GM21390 (cell line): Measurements from ENCODE around the gene FAR2.
"Not testable (repeated sequence)": the region's sequence is repeated elsewhere in the genome, so short reads cannot be mapped to it uniquely, and the experiment has no call there.

Experiments
- ATAC-seq: cut with Tn5 transposase; IDR thresholded peaks from one replicate; pipeline ENCODE4 v1.9.1; 2021; ENCODE audit not compliant: unreplicated experiment

FAR2 gene

DNA sequence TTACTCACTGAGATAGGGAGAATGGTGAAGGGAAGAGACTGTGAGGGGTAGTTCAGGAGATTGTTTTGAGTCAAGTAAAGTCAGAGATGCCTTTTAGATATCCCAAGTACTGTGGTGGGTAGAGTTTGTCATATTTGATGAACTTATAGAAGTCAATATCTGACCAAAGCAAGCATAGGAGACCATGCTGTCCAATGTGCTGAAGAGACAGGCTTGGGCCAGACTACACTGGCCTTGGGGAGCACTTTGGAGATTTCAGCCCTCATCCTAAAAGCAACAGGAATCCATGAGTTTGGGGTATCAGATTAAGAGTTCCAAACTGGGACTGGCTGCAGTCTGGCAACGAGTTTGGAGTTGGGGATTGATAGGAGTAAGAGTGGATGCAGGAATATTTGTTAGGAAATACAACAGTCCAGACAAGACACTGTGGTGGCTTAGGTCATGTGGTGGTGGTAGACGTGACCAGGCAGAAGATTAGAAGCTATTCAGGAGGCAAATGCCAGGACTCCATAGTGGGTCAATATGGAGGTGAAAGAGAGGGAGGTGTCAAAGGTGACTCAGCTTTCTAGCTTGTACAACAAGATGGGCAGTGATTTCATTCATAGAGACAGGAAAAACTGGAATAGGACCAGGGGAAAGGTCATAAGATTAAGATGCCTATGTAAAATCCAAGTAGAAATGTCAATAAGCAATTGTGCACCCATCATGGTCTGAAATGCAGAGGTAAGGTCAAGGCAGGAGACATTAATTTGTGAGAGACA, 81.9 kb downstream of the FAR2 start:
- ATAC-seq, result no peak

DNA sequence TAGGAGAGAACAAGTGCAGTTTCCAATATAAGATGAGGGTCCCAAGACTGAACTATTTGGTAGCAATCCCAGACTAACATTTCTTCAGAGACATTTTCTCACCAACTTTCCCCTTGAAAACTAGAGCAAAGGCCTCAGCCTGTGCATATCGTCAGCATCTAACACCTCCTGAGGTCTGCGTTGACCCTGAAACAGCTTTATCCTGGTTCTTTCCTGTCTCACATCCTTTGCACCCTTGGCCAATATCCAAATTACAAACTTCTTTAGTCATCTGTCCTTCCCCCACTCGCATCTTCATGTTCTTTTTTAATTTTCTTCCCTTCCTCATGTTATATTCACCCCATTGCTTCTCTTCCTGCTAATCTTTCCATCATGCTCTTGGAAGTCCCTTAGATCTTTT, 83.0 kb downstream of the FAR2 start:
- ATAC-seq, result no peak

DNA sequence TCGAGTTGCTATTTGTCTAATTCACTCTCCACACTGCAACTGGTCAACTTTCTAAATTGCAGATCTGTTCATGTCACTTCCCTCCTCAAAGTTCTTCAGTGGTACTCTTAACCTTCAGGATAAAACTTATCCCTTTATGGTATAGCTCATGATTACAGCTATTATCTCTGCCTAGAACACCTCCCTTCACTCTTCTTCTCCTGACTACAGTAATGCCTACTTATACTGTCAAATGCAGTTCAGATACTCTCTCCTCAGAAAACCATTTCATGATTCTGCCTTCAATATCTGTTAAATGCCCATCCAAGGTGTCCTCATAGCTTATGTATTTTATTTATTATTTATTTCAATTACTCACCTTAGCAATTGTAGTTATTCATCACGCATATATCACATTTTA, 85.5 kb downstream of the FAR2 start:
- no peak for ATAC-seq

DNA sequence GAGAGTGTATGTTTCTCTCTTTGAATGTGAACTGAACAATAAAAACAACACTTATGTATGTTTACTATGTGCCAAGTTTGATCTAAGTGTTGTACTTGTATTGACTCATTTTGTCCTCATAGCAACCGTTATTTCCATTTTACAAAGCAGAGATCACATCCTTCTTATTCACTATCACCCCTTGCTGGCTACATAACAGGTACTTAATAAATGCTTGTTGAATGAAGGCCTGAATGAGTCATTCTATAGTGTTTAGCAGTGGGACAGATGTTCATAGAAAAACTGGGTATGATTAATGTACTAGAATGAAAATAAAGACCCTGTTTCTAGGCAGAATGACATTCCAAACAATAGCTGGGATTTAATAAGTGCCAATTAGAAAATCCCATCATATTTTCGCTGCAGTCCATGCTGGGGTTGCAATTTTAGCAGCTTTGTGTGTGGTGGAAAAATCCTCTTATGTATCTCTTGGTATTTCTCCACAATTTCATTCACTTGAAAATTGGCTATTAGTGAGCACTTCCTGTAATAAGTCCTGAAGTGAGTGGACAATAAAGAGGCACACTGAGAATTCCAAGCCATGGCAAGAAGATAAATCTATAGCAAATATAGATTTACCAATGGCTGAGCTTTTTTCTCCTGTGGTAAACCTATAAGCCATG, 86.0 kb downstream of the FAR2 start:
- no peak for ATAC-seq

DNA sequence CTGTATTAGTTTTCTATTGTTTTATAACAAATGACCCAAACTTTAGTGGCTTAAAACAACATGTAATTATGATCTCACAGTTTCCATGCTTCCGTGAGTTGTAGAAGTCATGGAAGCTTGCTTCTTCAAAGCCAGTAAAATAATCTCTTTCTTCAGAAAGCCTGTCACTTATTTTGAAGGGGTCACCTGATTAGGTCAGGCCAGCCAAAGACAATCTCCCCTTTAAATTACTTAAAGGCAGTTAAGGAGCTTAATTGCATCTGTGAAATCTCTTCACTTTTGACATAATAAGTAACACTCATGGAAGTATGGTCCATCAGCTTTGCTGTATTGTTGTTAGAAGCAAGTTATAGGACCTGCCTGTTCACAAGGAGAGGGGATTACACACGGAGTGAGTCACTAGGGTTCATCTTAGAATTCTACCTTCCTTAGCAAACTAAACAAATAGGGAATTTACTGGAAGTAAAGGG, 89.8 kb downstream of the FAR2 start:
- no peak for ATAC-seq

DNA sequence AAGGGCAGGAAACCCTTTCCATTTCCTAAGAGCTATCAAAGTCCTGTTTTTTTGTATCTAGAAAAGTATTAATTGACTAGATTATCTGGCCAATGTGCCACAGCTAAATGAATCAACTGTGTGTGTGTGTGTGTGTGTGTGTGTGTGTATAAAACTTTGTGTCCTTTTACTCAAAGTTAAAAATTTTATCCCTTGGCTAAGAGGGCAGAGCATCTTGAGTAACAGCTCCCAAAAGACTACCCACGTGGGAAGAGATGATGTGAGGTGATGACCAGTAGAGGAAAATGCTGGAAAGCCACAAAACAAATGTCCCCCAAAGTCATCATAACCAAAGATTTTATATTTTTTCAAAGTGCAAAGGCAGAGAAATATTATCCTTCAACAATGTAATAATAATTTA, 90.3 kb downstream of the FAR2 start:
- ATAC-seq, result no peak

DNA sequence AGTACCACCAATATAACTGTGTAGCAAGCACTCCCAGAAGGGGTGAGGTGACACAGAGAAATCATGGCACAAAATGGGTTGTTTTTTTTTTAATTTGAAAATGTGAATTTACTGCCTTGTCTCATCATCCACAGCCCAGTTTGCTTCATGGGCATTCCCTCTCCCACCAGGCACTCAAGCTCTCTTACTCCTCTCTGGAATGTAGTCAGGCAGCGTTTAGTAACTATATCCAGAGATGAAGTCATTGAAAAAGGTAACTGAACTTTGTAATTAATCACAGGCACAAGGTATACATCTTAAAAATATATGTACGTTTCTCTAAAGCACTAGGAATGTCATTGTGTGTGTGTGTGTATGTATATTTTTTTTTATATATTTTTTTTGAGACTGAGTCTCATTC, 91.4 kb downstream of the FAR2 start:
- no peak for ATAC-seq

DNA sequence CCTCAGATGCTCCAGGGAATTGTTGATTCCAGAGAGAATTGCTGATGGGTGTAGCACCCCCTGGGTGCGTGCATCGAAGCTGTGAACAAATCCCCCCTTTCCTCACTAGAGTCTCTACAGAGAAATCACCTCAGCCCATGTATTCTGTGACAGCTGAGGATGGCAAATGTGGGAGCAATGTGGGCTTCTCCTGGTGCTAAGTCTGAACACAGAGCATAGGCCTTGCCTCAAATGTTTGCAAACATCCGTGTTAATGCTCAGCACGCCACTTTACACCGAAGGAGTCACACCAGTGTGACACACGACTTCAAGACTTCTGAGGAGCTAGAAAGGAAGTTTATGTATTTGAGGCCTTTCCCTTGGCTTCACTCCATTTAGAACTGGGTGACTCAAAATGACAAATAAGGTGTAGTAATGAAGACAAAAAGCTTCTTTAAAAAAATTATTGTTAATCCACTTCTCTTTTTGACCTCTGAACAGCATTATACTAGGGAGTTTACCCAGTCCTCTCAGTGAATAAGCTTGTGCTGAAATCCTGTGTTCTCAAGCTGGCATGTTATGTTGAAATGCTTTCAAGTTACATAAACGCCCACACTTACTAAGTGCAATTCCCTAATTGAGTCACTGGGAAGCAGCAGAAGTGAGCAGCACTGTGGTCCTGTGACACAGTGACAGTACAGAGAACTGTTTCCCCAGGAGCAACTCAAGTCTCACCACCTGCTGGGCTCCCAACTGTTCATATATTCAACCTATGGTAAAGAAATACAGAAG, 92.9 kb downstream of the FAR2 start:
- ATAC-seq, result peak; percentile 80

DNA sequence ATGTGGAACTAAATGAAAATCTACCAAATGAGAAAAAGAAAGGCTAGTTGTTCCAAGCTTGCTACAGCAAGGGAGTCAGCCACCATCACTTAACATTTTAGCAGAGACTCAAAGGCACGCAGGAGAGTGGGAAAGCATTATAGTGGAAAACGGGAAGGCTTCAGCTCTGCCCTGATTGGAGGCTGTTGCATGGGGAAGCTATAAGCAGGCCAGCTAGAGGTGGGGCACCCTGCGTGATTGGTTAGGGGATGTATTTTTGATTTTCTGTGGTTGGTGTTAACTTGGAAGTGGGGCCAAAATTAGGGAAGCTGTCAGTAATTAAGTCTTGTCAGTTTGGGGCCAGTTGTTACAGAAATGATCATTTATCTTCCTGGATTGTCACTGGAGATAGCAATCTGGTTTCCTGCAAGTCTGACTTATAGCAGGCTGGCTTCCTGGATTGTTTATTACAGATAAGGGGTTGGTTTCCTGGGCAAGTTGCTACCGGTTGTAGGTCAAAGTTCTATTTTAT, 93.9 kb downstream of the FAR2 start:
- no peak for ATAC-seq

DNA sequence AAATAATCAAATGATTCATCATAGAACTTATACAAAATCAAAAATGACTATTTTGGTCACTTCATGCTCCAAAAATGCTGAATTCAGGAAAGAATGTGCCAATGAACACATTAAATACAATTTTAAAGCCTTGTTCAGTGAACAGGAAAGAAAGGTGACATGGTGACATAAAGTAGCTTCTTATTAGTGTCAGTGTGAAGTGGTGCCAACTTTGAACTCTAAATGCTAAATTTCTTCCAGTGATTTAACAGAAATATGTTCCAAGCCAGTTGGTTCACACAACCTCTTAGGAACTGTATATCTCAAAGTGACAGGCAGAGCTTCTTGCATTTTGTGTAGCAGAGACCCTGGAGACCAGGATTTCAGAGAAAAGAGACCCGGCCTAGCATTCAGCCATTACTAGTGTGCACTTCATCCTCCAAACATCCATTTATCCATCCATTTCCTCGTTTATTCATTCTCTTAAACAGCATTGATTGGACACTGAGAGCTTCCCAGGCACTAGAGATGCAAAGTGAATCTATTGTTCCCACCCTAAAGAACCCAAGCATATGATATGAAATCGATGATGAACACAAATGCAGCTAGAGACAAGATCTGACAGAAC, 95.2 kb downstream of the FAR2 start:
- ATAC-seq, result no peak

DNA sequence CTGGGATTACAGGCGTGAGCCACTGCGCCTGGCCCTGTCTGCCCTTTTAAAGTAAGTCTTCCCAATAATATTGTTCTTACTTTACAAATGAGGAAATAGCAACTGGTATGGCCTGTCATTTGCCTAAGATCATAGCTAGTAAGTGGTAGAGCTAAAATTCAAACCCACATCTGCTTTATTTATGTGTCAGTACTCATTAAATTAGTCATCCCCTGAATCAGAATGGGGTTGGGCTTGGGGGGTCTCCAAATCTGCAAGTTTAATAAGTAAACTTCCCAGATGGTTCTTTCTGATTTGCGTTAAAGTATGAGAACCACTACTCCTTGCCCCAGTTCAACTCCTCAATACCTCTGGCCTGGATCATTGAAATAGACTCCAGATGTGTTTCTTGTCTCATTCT, 96.2 kb downstream of the FAR2 start:
- no peak for ATAC-seq

DNA sequence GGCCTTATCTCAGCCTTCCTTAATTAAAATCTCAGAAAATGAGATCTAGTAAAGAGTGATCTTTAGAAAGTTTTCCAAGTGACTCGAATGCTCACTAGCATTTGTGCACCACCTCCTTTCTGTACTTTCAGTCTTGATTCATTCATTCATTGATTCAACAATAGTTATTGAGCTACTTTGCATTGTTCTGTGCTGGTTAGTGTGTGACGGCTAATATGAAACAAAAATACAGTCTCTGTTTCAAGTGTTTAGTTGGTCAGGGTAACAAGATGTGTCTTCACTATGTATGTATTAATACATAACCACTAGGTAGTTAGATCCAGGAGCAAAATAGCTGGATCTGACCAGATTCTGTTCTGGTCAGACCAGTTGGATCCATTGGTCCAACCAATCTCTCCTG, 100.9 kb downstream of the FAR2 start:
- ATAC-seq, result no peak

DNA sequence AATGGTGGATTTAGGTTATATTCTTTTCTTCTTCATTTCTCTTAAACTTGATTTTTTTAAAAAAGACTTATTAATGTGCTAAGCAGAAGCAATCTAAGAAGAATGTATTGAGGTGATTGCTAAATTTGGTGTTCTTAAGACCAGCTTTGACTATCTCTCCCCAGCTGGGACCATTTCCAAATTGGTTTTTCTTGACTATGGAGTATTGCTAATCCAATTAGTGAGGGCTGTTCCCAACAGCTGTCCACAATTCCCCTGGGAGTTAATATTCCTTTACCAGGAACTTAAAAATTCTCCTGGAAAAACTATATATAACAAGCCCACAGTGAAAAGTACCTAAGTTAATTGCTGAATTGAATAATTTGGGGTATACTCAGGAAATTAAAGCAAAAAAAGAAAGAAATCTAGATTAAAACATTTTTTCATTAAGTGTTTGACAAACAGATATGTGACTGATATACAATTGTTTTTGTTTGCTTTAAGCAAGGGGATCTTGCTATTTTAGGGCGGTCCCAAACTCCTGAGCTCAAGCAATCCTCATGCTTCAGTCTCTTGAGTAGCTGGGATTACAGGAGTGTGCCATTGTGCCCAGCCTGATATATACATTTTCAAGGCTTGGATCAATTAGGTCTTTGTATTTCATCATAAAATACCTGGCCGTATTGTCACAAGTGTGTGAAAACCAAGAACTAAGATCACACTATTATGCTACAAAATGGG, 105.0 kb downstream of the FAR2 start:
- ATAC-seq, result no peak

DNA sequence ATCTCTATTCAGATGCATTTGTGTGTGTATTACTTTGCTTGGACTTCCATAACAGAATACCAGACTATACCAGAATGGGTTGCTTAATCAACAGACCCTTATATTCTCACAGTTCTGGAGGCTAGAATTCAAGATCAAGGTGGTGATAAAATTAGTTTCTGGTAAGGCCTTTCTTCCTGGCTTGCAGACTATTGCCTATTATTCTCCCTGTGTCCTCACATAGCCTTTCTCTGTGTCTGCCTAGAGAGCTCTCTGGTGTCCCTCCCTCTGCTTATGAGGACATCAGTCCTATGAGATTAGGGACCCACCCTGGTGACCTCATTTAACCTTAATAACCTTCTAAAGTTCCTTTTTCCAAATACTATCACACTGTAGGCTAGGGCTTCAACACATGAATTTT, 106.0 kb downstream of the FAR2 start:
- ATAC-seq, result no peak

DNA sequence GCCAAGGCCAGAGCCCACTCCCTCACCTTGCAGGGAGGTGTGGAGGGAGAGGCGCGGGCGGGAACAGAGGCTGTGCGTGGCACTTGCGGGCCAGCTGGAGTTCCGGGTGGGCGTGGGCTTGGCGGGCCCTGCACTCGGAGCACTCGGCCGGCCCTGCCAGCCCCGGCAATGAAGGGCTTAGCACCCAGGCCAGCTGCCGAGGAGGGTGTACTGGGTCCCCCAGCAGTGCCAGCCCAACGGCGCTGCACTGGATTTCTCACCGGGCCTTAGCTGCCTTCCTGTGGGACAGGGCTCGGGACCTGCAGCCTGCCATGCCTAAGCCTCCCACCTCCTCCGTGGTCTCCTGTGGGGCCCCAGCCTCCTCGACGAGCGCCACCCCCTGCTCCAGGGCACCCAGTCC, 107.5 kb downstream of the FAR2 start:
- no peak for ATAC-seq

DNA sequence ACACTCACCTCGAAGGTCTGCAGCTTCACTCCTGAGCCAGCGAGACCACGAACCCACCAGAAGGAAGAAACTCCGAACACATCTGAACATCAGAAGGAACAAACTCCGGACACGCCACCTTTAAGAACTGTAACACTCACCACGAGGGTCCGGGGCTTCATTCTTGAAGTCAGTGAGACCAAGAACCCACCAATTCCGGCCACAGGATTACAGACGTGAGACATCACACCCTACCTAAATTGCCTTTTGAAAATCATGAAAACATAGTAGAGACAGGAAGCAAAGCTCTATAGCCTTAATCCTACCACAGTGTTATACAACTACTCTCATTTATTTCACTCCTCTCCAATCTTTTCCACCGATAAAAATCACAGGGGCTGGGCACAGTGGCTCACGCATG, 108.6 kb downstream of the FAR2 start:
- not testable (repeated sequence) for ATAC-seq

DNA sequence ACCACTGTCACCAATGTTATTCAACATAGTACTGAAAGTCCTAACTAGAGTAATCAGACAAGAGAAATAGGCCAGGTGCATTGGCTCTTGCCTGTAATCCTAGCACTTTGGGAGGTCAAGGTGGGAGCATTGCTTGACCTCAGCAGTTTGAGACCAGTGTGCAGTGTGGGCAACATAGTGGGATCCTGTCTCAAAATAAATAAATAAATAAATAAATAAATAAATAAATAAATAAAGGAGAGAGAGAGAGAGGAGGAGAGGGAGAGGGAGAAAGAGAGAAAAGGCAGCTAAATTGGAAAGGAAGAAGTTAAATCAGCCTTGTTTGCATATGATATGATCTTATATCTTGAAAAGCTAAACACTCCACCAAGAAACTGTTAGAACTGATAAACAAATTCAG, 115.3 kb downstream of the FAR2 start:
- ATAC-seq, result no peak

DNA sequence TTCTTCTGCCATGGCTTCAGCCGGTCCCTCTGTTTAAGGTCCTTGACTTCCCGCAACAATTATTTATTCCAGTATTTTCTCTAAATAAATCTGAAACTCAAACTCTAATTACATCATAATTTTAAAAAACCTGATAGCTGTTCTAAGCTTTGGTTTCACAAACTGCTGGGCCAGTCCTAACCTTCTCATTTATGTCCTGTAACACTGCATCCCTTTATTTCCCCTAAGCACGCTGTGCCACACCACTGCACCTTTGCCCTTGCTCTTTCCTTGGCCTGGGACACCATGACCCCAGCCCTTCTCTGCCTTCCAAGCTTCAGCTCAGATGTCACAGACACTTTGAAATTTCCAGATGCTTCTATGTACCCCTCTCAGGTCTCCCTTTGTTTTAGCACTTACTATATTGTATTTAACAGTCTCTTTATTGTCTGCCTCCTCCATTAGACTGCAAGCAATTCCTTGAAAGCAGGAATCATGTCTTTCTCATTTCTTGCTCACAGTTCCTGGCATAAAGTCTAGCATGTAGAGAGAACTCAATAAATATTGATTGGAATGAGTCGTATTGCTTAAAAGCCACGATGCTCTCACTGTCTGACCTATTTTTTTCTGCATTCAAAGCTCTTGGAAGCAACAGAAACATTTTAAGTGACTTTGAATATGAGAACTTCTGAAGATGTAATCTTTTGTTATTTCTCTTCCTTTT, 120.8 kb downstream of the FAR2 start:
- ATAC-seq, result no peak

DNA sequence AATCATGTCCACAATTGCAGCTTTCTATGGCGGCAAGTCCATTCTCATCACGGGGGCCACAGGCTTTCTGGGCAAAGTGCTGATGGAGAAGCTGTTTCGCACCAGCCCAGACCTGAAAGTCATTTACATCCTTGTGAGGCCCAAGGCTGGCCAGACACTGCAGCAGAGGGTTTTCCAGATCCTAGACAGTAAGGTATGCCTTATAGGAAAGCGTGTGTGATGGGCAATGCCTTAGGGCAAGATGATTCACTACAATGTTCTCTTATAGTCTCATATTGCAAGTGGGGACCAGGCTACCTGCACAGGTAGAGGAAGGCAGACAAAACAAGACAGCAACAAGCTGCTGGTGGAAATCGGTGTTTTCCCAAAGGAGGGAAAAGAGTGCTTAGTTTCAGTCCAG, 121.4 kb downstream of the FAR2 start:
- ATAC-seq, result no peak

DNA sequence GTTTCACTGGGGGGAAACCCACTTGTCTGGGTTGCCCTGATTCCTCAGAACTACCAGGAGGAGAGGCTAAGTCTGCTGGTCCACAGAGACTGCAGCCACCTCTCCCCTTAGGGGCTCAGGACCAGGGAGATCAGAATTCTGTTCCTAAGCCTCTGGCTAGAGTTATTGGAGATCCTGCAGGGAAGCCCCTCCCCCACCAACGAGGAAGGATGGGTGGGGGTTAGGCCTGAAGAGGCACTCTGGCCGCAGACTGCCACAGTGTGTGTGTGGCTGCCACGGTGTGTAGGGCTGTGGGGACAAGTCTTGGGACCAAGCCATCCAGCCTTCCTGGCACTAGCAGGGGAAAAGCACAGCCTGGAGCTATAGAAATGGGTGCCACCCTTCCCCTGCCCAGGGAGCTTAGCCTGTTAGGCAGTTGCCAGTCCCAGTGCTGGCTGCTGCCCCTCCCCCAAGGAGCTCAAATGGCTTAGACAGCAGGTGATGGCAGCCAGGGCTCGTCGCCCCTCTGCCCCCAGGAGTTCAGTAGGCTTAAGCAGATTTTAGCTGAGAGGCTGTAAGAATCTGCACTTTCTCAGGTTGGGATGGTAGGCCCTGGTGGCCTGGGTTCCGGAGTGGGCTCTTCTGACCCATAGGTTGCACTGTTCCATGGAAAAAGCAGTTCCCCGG, 124.2 kb downstream of the FAR2 start:
- ATAC-seq, result no peak
